Breast epithelium (tissue), 3 donors: ENCODE results near the gene GCGR.

Experiments
- CTCF ChIP-seq, 3 donors: fragments of 450-650 bp; IDR thresholded peaks; one replicate each; pipeline ENCODE4 v1.5.1; 2016 to 2017; ENCODE audit warnings: antibody characterized with exemption in 3 of 3, mild to moderate bottlenecking in 3 of 3, moderate library complexity in 3 of 3
- POLR2A ChIP-seq: fragments of 450-650 bp; IDR thresholded peaks from one replicate; pipeline ENCODE4 v1.6.1; 2016; ENCODE audit warnings: antibody characterized with exemption, mild to moderate bottlenecking, moderate library complexity
- POLR2AphosphoS5 ChIP-seq, 3 donors: sonication (generic); formaldehyde crosslinking; IDR thresholded peaks; one replicate each; pipeline ENCODE4 v1.6.1; 2017; ENCODE audit warnings: antibody characterized with exemption in 3 of 3

- TF ChIP-seq CTCF (IDR thresholded peaks at IDR 0.05) (no peak), POLR2AphosphoS5 (IDR thresholded peaks at IDR 0.05) (no peak), POLR2A (no peak)
These were observed 9.4 kb upstream of the GCGR start for GRCh38 chr17:81794509-81794908.
